ENCODE measurements around the gene EVI2B. TPM values are rescaled to one million over a fixed set of nuclear protein-coding genes. Genes with fewer than 3 reads are reported as not detected.

The EVI2B gene
- total and polyA plus RNA-seq, 2 of the 4 experiments (the other 2 are of a cell fraction) = under 0.01 to 0.17 TPM

DNA sequence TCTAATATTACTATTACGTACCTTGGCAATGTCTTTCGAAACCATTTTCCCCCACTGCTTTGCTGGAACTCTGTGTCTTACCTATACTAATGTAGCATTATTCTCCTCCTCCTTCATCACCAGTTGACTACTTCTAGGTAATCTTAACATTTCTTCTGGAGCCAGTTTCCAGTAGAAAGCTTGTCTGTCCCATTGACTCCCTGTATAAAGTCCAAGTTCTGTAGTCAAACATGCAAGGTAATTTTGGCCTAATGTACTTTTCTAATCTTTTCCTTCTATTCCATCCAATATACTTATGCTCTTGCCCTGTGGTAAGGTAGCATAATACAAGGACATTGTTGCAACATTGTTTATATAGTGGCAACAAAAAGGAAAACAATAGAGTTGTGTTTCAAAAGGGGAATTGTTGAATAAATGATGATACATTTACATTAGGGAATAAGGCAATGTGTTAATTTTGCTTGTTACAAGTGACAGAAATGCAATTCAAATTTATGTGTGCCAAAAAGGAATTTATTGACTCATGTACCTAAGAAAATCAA is 44.7 kb downstream of the EVI2B start:
- peak overlapping the region; percentile 13; the same call in 1 of the 2 replicates for H2BK20ac ChIP-seq (ENCODE audit: low read depth, low read length)
- H3K4me2 ChIP-seq (ENCODE audit: low read depth, low read length) = peak overlapping the region; percentile 15; the same call in 1 of the 2 replicates
- DNase-seq (no peak), ATAC-seq (ENCODE audit: low read depth) (no peak)
- in situ Hi-C loops (cut with MboI; ENCODE audit: low sequenced_read_pairs) (no loop called here), intact Hi-C loops (cut with micrococcal nuclease) (loop anchor here (5.0 kb wide), 1 partner anchor 88 kb away; no protein-coding TSS in a partner anchor), dilution Hi-C loops (cut with HindIII; ENCODE audit: low sequenced_read_pairs, unreplicated experiment) (no loop called here)
- H3K18ac ChIP-seq (ENCODE audit: low read depth, low read length) = peak overlapping the region; percentile 61; the same call in 1 of the 2 replicates
- no peak overlapping the region for H3K23ac ChIP-seq (ENCODE audit: low read depth, low read length)
- H3K14ac ChIP-seq (replicated peaks; ENCODE audit: low read depth, low read length) = peak overlapping the region; percentile 24; the same call in 1 of the 2 replicates
- H3K27ac ChIP-seq (ENCODE audit: insufficient read depth, low read length) = peak overlapping the region; percentile 41; the same call in 1 of the 2 replicates
- no peak overlapping the region for H2AFZ ChIP-seq (replicated peaks; ENCODE audit: low read length, poor library complexity)
- no peak overlapping the region for H2BK15ac ChIP-seq (ENCODE audit: low read depth, low read length)
- no peaks in the 10 kb centered on the region for H3K9me3 ChIP-seq (ENCODE audit: control insufficient read depth, insufficient read depth, low read length)
- peak overlapping the region; percentile 94 for H2BK5ac ChIP-seq (ENCODE audit: low read depth, low read length, poor library complexity, severe bottlenecking)
- no peaks in the 10 kb centered on the region for H3K27me3 ChIP-seq (ENCODE audit: control insufficient read depth, insufficient read depth, low read length)
- POLR2A ChIA-PET (ENCODE audit: unreplicated experiment) = interaction anchor here (0.6 kb wide), 1 partner anchor 9 kb away, joined by 11 read pairs; no protein-coding TSS in a partner anchor
- TF ChIP-seq CEBPB (IDR thresholded peaks at IDR 0.05; ENCODE audit: low read depth, low read length) = peak; percentile 64; the same call in 1 of the 2 replicates
- no peak for TF ChIP-seq CHD1 (IDR thresholded peaks at IDR 0.05; ENCODE audit: low read depth, low read length)
- H3K36me3 ChIP-seq (ENCODE audit: control insufficient read depth, insufficient read depth, low read length) = peaks cover 10% of the 10 kb centered on the region
- H4K8ac ChIP-seq (ENCODE audit: low read depth in 2 of 2, low read length in 2 of 2) = peak overlapping the region in 1 of 2 experiments; percentile 4; a peak in 1 of 4 replicates
- H3K79me1 ChIP-seq (ENCODE audit: low read depth in 1 of 2, low read length in 2 of 2) = peaks cover 6 to 13% of the 10 kb centered on the region in 2 experiments; a peak in 3 of 4 replicates
- no peak overlapping the region for H2AK9ac ChIP-seq (replicated peaks; ENCODE audit: low read depth, low read length, poor library complexity)
- H3K9me1 ChIP-seq (ENCODE audit: insufficient read depth, low read length) = peaks cover 6% of the 10 kb centered on the region; the same call in 1 of the 2 replicates
- no peaks in the 10 kb centered on the region for H4K20me1 ChIP-seq (ENCODE audit: insufficient read depth, low read length)
- no TSS peak for BruUV-seq (replicated peaks)
- peak overlapping the region; percentile 24; the same call in 1 of the 2 replicates for H3K4ac ChIP-seq (ENCODE audit: low read depth, low read length)
- H2AK5ac ChIP-seq (ENCODE audit: low read depth, low read length) = no peak overlapping the region; the same call in 1 of the 2 replicates
- peaks cover 8% of the 10 kb centered on the region for H3K4me1 ChIP-seq (ENCODE audit: control insufficient read depth, insufficient read depth, low read length)
- H3K56ac ChIP-seq (ENCODE audit: extremely low read depth, insufficient read depth, low read length) = no peak overlapping the region; the same call in 1 of the 2 replicates
- no peak overlapping the region for H3K9ac ChIP-seq (ENCODE audit: low read depth, low read length)
- peak overlapping the region; percentile 5; the same call in 1 of the 2 replicates for H2BK120ac ChIP-seq (ENCODE audit: low read depth, low read length)
- no peak overlapping the region for H4K5ac ChIP-seq (ENCODE audit: low read depth, low read length)
- WGBS, 2 experiments (ENCODE audit: extremely low coverage in 2 of 2, insufficient read length in 1 of 2) = no CpG with 5 or more reads among the region's 2 CpGs
- no peak overlapping the region for H3K4me3 ChIP-seq (ENCODE audit: insufficient read depth, low read depth, low read length)
- CTCF ChIA-PET = interaction anchor here (0.6 to 1.2 kb wide), 4 partner anchors 17 to 75 kb away, joined by 3 to 6 read pairs (median 3); no protein-coding TSS in a partner anchor
- no peak overlapping the region for H4K91ac ChIP-seq (ENCODE audit: insufficient read depth, low read depth, low read length)
